HG03103 (cell line): ENCODE data around the gene ERP27.
A peak's percentile ranks its signal among the peaks of the same experiment; 100 is the strongest.

Experiments
- ATAC-seq: cut with Tn5 transposase; IDR thresholded peaks from one replicate; pipeline ENCODE4 v1.9.1; 2021; ENCODE audit warnings: low read depth; ENCODE audit not compliant: unreplicated experiment

ERP27 gene

DNA sequence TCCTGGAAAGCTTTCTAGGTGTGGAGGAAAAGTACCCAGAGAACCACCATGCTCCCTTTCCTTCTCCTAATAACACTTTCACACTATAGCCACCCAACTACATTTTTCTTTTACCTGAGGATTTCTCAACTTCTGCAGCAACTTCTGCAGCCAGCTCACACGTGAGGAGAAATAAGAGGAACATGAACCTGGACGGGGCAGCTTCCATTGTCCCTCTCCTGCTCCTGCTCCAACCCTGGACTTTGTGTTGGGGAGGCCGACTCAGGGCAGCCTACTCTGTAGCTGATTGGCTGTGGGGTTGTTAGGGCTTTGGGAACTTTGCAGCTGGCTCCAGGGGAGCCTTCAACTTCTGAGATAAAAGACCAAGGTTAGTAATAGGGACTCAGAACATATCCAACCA, at the start of gene ERP27:
Gene ERP27, minus strand, starts transcription at position 237 of the 400 bp plus-strand sequence. Its CDS starts 29 bp downstream, at position 208.
- no peak for ATAC-seq

- ATAC-seq, result no peak
These were observed 49.7 kb upstream of the ERP27 start for GRCh38 chr12:14988035-14988434.

GRCh38 chr12:14986449-14986848, 48.1 kb upstream of the ERP27 start:
- ATAC-seq, result no peak

DNA sequence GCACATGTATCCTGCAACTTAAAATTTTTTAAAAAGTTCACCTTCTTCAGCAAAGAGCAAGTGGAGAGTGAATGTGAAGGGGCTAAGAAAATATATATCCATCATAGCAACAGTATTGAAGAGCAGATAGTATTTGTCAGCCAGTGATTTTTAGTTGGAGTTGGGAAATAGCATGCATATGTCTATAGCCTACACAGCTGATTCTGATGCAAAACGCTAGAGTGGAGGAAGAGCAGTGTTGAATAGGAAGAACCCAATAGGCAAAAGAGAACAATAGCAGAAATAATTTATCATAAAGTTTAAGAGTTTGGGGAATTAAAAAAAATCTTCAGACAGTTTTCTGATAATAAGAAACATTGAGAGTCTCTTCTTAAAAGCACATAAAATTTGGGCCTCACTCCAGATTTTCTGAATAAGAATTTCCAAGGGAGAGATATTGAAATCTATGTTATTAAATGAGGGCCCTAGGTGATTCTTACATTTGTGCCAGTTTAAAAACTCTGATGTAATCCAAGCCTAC, 46.5 kb upstream of the ERP27 start:
- ATAC-seq, result no peak

GRCh38 chr12:14984036-14984435, 45.7 kb upstream of the ERP27 start:
- no peak for ATAC-seq

GRCh38 chr12:14982991-14983390, 44.7 kb upstream of the ERP27 start:
- no peak for ATAC-seq

GRCh38 chr12:14982562-14982961, 44.2 kb upstream of the ERP27 start:
- no peak for ATAC-seq

GRCh38 chr12:14981049-14981448, 42.7 kb upstream of the ERP27 start:
- ATAC-seq, result no peak

GRCh38 chr12:14979468-14979867, 41.1 kb upstream of the ERP27 start:
- no peak for ATAC-seq

GRCh38 chr12:14976658-14977057, 38.3 kb upstream of the ERP27 start:
- ATAC-seq, result no peak

DNA sequence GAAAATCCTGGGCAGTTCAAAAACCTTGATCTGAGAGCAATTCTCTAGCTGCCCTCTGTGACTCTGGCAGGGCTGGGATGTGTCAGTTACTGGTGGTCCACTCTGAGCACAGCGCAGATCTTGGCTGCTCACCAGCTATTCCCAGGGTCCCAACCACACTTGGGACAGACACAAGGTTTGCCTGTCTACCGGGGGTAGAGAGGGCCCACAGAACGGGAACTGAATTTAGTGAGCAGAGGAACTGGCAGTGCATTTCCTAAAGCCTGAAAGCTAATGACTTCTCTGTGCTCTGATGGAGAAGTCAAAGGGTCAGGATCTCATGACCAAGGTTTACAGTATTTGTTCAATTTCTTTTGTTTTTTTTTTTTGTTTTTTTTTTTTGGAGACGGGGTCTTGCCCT, 37.1 kb upstream of the ERP27 start:
- ATAC-seq, result no peak

GRCh38 chr12:14974633-14975032, 36.3 kb upstream of the ERP27 start:
- no peak for ATAC-seq

GRCh38 chr12:14972816-14973215, 34.5 kb upstream of the ERP27 start, which contains the start of gene PDE6H:
Gene PDE6H, plus strand, starts transcription at chr12:14973042. Its CDS starts 4,971 bp downstream, at chr12:14978013.
- ATAC-seq, result no peak

- ATAC-seq, result no peak
These were observed 32.1 kb upstream of the ERP27 start for GRCh38 chr12:14970473-14970872.

- no peak for ATAC-seq
These were observed 30.1 kb upstream of the ERP27 start for GRCh38 chr12:14968478-14968877.

DNA sequence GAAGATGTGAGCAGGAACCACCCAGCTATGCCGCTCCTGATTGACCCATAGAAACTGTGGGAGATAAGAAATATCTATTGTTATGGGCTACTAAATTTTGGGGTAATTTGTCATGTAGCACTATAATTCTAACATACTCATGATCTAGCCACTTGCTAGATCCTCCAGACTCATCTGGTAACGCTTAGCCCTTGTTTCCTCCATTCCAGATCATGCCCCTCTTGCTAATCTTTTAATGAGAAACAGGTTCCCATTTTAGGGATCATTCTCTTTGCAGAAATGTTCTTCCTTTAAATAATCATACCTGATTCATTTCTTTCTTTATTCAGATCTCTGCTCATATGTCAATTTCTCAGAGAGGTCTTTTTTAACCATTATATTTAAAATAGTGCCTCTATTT, 26.9 kb upstream of the ERP27 start:
- no peak for ATAC-seq

- ATAC-seq, result no peak
These were observed 26.1 kb upstream of the ERP27 start for GRCh38 chr12:14964406-14964805.

GRCh38 chr12:14963520-14963919, 25.2 kb upstream of the ERP27 start:
- no peak for ATAC-seq

GRCh38 chr12:14962797-14963196, 24.5 kb upstream of the ERP27 start:
- ATAC-seq, result no peak

DNA sequence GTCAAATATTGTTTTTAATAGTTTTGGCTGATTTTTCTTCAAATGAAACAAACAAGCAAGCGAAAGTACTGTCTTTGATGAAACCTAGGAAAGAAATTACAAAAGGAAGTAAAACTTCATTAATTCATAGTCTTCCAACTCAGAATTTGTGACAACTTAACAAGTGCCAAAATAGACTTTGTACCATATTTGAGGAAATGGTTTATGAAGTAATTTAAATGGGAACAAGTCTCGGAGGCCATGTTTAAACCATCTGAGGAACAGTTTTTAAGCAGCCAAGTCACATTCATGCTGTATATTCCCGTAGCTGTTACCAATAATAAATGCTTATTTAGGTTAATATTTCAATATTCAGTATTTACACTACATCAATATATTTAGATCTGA, 23.8 kb upstream of the ERP27 start:
- no peak for ATAC-seq

DNA sequence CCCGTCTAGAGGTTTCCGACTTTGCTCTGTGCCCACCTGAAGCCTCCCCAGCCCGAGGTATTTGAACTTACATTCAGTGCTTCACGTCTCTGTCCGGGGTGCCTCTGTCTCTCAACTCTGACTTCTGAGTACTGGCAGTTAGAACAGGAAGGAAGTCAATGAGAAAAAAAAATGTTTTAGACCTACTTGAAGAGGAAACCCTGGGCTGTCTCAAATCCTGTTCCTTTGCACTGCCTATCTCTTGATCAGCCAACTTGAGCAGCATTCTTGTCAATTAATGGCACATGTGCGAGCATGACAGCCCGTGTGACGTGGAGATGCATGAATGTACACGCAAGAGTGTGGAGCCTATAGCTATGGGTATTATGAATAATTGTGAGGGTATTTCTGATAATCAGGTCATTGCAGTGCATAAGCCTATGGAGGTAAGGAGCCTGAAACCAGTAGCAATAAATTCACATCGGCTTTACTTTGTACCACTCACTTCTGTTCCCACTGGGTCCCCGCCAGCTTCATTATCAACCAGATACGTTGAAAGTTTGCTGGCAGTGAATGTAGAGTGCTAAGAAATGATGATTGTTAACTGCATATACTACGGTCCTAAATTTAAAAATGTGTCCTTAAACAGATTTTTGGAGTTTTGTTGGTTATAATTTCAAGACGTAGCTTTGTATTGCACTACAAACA, 23.3 kb upstream of the ERP27 start, which contains the start of gene ARHGDIB:
Gene ARHGDIB, minus strand, starts transcription at position 136 of the 687 bp plus-strand sequence. CDS start 10,889 bp downstream, outside the sequence.
- ATAC-seq, result peak; percentile 59
